EL (cell line): ENCODE data around the gene FLT3.
"Not testable (repeated sequence)": the region's sequence is repeated elsewhere in the genome, so short reads cannot be mapped to it uniquely, and the experiment has no call there.

ENCODE experiments used
- DNase-seq: peaks from one replicate; pipeline ENCODE4 v3.0.0-alpha.2; 2016

FLT3 gene

DNA sequence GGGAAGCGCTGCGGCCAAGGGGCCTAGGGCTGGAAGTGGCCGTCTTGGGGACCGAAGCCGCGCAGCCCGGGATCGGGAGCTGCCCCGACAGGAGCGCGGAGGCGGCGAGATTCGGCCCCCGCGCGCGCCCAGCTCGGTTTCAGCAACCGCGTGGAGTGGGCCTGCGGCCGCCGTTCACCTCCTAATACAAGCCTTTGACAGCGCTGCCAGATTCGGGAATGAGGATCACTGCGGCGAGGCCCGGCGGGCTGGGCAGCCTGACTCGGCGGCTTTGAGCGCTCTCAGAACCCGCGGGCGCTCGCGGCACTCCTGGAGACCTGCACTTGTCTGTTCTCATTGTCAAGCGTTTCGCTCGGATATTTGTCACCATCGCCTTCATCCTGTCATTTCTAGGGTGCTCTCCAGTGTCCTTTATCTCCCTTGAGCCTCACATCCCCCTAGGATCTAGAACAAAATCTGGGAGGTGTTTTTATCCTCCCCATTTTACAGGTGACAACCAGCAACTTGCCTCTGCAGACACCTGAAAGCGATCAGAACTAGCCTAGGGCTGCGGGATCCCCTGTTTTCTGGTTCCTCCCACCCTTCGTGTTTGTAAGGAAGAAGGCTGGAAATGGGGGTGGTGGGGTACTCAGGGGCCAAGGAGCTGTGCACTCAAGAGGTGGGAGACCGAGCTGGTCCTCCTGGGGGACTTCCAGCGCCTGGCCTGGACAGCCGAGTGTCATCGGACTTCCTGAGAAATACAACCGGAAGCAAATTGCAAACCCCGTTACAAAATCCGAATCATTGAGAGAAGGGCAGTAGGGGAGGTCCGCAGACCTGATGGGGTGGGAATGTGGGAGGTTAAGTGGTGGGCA lies 129.8 kb downstream of the FLT3 start:
- no peak for DNase-seq

DNA sequence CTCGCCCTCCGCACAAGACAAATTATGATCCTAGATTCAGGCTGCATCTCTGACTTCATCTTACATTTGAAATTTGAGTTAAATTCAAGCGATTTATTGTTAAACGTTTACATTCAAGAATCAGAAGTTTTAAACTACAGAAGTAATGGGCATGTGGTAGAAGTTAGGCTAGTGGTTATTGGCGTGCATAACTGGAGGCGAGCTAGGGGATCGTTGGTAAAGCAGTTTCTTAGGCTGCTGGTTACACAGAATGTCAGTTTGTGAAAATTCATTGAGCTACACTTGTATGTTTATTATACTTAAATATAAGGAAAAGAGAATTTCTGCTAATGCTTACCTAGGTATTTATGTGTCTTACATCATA lies 130.5 kb downstream of the FLT3 start:
- no peak for DNase-seq

DNA sequence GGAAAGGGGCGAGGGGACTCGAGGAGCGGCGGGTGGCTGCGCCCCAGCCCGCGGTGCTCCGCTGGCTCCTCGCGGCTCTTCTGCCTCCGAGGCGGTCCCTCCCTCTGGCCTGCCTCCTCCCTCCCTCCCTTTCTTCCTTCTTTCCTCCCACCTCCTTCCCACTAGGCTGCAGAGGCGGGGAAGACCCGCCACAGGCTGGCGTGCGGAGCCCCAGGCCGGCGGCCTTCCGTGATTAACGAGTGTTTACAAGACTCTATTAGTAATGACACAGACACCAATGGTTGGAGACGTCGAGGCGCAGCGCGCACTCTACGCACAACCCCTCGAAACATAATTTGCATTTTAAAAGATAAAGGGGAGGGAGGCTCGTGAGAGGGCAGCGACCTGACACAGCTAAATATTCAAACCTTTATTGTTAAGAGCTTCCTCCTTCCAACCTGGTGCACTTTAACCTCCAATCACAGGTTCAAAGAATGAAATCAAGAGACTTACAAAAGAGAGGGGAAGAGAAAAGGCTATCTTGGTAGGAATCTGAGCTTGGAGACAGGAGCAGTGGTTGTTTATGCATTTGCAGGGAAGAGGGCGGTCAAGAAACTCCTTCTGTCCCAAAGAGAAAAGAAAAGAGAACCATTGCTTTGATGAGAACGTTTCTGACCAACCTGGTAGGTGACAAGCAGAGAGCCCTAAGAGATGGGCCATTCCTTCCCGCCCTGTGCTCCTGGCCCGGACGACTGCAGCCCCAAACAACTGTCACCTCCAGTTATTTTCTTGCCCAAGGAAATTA lies 131.1 kb downstream of the FLT3 start, which contains the start of gene CDX2:
Gene CDX2 (minus strand): TSS at position 234 of the 784 bp plus-strand sequence. CDS start 309 bp downstream, outside the sequence.
- no peak for DNase-seq

DNA sequence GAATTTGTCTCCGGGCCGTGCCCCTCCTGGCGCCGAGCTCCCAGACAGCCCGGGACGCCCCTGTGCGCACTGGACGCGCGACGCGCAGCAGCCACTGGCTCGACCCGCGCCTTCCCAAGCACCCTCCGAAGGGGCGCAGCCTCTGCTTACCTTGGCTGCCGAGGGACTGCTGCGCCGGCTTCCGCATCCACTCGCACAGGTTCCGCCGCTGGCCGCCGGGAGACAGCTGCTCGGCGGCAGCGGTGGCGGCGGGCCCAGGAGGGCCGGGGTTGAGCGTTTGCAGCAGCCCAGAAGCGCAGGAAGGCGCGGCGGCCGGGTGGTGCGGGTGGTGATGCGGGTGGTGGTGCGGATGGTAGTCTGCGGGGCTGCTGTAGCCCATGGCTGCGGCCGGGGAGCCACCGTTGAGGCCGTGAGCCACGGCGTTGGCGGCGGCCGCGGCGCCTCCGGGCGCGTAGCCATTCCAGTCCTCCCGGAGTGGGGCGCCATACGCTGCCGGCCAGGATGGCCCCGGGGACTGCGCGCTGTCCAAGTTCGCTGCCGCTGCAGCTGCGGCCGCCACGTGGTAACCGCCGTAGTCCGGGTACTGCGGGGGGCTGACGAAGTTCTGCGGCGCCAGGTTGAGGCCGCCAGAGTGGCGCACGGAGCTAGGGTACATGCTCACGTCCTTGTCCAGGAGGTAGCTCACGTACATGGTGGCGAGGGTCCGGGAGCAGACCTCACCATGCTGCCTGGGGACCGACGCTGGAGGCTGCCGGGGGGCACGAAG lies 131.9 kb downstream of the FLT3 start:
- peak; percentile 13 for DNase-seq

DNA sequence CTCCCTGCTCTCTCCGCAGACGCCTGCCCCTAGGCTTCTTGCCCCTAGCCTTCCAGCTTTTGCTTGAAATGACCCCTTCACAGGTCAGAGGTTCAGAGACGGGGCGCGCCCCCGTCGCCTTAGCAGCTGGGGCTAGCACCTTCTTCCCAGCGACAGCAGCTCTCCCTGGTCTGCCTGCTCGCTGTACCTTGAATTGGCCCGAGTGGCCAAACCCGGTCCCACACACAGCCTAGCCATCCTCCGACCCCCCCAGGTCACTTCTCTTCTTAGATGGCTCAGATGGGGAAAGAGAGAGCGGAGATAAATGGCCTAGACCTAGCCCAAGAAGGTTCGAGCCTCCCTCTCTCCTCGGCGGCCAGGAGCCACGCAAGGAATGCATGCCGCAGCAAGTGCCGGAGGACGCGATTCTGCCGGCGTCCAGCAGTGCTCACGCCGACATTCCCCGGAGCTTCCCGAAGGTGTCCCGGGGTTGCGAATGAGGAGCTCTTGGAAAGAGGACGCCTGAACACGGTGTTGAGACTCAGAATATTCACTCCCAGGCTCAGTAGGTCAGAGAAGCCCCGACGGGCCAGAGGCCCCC lies 132.6 kb downstream of the FLT3 start:
- DNase-seq: peak; percentile 31

DNA sequence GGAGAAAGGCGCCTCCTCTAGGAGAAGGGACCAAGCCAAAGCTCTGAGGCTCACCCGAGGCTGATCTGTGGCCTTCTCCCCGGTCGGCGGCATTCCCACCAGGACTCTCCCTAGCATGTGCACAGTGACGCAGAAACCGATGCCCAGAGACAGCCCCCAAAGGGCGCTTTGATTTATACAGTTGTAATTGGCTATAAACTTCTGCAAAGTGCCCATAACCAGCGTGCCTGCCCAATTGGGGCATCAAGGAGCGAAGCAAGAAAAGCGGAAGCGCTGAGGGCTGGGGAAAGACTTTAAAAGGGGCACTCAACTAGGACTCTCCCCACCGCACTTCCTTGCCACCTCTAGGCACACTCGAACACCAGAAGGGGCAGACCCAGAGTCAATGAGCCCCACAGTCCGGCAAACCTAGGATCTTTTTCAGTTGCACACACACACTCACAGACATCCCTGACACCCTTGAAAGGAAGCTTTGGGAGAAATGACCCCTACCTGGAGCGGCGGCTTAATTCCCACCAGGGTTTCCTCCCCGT lies 133.1 kb downstream of the FLT3 start:
- no peak for DNase-seq

DNA sequence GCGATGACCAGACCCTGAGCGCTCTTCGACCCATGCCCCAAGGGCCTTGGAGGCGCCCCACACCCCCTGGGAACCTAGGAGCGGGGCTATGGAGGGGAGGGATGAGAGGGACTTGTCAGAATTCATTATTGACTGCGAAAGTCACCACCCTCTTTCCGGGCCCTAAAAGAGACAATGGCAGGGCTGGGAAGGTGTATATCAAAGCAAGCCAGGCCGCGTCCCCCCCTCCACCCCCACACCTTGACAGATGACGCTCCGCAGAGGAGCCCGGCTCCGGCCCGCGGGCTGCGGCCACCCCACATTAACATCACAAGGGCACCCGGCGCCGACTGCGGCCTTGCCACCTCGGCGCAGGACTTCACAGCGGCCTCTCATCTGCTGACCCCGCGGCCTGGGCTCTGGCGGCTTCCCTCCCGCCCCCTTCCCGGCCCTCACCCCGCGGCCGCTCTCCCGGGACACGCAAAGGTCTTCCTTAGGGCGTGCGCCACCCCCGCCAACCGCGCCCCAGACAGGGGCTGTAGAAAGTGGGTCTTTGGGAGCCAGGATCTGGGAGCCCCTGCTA lies 133.7 kb downstream of the FLT3 start:
- no peak for DNase-seq

DNA sequence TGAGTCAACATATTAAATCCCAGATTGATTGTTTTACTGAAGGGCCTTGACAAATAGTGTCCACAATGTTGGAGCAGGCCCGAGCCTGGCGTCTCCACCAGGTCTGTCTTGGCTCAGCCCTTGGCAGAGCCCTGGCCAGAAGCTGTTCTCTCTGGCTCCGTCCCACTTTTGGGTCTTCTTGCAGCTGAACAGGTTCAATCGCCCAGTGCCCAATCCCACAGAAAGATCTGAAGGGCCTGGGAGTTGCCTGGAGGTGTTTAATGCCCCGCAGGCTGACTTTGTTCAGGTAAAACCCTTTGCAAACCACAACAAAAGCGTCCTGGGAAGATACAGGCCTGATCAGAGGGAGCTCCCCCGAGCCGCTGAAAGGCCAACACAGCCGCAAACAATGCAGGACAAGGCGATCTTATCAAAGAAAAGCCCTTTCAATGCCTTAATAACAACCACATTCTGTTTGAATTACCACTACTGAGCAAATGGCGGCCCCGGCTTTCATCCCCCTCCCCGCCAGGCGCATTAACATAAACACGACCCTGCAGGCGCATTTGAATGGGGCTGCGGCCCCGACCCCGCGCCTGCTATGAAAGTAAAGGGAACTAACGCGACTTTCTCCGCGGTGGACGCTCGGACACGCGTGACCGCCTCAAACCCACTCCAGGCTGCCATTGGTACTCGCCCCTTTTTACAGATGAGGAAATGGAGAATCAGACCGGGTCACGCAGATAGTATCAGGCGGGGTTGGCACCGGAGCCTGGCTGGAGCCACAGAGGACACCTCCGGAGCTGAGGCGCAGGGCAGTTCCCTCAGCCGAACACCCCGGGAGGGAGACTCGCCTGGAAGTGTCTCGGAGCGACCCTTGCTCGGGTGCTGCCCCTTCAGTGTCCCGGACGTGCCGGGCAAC lies 134.4 kb downstream of the FLT3 start:
- no peak for DNase-seq

DNA sequence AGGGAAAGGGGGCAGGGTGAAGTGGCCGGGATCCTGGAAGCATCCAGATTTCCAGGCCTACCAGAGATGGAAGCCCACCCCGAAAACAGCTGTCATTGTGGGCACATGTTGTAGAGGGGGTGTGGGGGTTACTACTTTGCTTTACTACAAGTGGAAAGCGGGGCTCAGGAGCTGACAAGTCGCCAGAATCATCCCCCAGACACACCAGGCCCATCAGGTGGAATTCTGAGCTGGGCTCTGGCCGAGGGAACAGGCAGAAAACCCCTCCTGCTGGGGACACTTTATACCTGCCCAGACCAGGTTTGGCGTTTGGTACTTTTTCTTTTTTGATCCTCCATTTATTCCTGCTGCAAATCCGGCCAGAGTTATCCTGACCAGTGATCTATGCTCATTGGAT lies 135.0 kb downstream of the FLT3 start:
- DNase-seq: no peak

DNA sequence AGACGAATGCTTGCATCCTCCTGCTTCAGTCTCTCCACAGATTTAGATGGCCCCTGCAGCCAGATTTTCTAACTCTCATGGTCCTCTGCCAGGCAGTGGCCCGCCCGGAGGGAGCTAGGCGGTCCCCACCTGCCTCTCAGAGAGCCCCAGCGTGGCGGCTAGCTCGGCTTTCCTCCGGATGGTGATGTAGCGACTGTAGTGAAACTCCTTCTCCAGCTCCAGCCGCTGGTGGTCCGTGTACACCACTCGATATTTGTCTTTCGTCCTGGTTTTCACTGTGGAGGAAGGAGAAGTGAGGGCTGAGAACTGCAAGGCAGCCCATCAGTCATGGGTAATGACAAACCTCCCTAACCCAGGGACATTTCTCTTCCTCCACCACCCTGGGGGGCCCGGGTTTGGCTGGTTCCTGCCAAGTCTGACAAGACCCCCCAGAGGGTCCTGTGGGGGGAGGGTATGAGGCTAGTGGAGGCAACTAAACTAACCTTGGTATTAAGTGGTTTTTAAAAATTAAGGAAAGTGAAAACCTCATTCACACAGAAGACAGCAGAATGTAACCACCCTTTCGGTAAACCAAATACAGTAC lies 135.5 kb downstream of the FLT3 start:
- no peak for DNase-seq

DNA sequence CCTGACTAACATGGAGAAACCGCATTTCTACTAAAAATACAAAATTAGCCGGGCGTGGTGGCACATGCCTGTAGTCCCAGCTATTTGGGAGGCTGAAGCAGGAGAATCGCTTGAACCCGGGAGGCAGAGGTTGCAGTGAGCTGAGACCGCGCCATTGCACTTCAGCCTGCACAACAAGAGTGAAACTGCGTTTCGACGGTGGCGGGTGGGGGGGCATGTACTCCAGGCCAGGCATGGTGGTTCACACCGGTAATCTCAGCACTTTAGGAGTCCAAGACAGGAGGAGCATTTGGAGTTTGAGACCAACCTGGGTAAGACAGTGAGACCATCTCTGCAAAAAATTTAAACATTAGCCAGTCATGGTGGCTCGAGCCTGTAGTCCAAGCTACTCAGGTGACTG lies 136.2 kb downstream of the FLT3 start:
- DNase-seq: not testable (repeated sequence)

DNA sequence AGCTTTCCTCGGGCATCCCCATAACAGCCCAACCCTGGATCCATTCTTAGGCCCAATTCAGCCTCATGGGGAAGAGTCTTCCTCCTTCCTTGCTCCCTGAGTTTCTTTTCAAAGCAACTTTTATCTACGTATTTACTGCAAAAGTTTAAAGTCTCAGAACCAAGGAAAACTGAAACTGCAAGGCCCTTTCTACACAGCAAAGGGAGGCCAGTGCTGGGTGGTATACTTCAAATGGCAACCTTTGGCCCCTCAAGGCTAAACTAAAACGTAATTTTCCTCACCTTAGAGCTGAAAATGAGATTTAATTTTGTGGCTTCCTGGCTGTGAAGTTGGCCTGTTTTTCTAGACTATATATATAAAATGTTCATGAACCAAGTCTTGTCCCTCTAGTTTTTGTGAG lies 136.9 kb downstream of the FLT3 start:
- DNase-seq: no peak

DNA sequence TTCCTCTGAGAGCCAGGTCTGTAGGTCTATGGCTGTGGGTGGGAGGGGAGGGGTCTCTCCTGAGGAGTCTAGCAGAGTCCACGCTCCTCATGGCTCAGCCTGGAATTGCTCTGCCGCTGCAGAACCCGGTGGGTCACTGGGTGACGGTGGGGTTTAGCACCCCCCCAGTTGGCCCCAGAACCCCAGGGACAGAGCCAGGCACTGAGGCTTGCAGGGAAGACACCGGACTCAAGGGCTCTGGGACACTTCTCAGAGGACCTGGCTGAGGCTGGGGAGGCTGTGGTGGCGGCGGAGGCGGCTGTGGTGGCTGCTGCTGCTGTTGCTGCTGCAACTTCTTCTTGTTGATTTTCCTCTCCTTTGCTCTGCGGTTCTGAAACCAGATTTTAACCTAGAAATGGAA lies 137.4 kb downstream of the FLT3 start:
- no peak for DNase-seq

DNA sequence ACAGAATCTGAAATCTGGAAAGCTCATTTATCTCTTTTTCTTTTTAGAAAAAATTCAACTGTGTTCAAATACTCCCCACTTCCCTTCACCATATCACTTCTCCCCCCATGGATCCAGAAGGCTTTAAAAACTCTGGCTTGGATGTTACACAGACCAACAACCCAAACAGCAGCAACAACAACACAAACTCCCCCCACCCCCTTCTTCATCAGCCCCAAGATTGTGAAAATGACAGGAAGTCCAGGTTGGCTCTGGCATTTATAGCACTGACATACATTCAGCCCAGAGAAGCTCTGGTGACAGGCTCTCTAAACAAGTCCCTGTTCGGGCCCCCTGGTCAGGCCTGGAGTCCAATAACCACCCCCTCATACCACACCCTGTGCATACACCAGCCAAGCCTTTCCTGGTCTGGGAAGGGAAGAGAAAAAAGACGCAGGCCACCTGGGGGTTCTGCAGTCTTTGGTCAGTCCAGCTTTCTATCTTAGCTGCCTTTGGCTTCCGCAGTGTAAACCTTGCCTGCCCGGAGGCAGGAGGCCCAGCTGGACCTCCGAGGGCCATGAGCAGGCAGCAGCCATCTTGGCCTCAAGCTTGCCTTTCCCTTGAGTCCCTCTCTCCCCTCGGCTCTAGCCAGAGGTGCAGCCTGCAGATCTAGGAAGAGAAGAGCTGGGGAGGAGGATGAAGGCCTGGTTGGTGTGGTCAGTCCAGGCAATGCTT lies 138.1 kb downstream of the FLT3 start:
- no peak for DNase-seq

DNA sequence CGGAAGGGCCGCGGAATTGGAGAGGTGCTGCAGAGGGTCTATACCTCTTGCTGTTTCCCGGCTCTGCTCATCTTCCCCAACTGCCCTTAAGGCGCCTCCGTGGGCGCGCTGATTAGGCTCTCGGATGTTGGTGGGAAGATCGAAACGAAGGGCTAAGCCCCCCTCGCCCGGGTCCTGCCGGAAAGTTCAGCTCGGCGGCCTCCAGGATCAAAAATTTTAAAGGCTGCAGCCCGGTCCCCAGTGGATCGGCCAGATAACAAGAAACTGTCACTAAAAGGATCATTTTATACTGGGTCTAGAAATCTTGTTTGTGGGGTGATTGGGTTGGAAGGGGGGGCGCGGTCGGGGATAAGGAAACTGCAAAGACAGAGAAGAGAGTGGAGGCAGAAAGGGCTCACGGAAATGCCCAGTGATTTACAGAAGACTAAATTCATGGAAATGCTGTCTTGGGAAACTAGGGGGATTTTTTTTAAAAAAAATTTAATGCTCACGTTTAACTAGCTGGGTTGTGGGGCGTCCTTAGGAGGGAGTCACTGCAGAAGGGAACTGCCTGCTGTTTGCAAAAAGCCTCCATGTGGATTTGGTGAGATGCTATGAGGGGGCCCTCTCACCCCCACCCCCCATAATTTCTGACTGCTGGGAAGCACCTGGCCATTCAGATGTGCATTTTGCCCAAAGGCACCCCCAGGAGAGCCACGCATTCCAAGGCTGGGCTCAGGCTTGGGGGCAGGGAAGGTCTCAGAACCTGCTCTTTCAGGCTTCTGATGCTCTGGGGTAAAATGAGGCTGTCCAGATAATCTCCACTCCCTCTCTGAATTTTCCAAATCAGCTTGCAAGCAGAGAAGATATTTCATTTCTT lies 138.9 kb downstream of the FLT3 start:
- DNase-seq: no peak

DNA sequence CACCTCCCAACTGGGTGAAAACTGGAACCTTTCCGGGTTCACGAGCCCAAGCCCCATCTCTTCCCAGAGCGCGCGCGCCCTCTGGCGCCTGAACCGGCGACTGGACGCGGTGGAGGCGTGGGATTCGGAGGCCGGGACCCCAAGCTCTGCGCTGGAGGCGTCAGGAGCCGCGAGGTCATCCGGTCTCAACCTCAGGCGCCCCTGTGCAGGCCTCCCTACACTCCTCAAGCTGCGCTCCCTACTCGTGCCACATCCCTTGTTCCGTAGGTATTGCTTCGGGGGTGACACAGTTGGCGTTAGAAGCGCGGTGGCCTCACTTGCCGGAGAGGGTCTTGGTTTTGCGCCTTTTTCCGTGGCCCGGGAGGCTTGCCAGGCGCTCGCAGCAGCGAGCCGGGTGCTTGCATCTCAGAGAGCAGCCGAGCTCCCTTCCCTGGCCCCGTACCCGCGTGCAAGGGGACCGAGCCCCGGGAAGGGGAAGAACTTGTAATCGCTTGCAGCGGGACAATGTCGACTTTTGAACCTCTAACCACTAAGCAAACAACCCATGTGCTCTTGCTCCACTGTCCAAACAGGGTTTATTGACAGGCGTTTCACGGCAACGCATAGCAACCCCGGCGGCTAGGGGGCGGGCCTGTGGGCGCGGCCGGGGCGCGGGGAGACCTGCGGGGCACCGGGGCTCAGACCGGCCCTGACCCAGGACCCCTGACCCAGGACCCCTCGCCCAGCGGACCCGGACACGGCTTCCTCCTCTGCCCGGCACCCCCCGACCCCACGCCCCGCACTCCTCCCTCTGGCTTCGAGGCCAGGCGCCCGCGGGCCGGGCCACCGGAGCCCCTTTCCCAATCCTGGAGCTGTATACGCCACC lies 139.8 kb downstream of the FLT3 start:
- peak; percentile 27 for DNase-seq

DNA sequence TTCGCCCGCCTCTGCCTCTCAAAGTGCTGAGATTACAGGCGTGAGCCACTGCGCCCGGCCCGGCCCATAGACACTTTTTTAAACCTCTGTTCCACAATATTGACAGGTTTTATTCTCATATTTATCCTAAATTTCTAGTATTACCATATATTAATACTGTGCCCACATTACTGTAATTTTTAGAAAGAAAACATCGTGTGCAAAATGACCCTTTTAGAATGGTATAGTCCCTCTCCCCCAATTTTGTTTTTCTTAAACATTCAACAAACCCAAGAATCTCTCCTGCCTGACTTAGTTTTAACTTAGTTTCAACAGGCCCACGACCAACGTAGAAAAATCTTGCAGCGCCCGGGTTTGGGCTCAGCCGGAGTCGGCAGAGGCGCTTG lies 140.4 kb downstream of the FLT3 start:
- no peak for DNase-seq
